Neural cell (in vitro differentiated cells): Measurements from ENCODE around the gene COG7. TPM values are rescaled to one million over a fixed set of nuclear protein-coding genes. Genes with fewer than 3 reads are reported as not detected.

Experiments
- H2AFZ ChIP-seq: fragments of 200-600, 300-800 bp; sonication (generic), shearing (Covaris generic); 2 replicates; pipeline ENCODE4 v1.6.0; 2014; ENCODE audit warnings: low read depth, mild to moderate bottlenecking, antibody characterized with exemption, low read length, moderate library complexity
- H3F3A ChIP-seq: fragments of 200-600 bp; shearing (Covaris generic); 2 replicates; pipeline ENCODE4 v1.6.1; 2016; ENCODE audit warnings: mild to moderate bottlenecking, moderate library complexity, mixed read lengths, antibody characterized with exemption, low read length; ENCODE audit not compliant: insufficient read depth, poor library complexity, severe bottlenecking
- H3K27ac ChIP-seq: fragments of 200-600, 300-800 bp; sonication (generic), shearing (Covaris generic); 2 replicates; pipeline ENCODE4 v1.5.1; 2014; ENCODE audit warnings: mild to moderate bottlenecking, low read length, moderate library complexity
- H3K27me3 ChIP-seq: fragments of 300-800, 200-600 bp; sonication (generic), shearing (Covaris generic); 2 replicates; pipeline ENCODE4 v1.6.0; 2014; ENCODE audit warnings: mild to moderate bottlenecking, low read depth, low read length, moderate library complexity; ENCODE audit not compliant: insufficient read depth
- H3K36me3 ChIP-seq: fragments of 300-800, 200-600 bp; sonication (generic), shearing (Covaris generic); 2 replicates; pipeline ENCODE4 v1.5.1; 2014; ENCODE audit warnings: mild to moderate bottlenecking, antibody characterized with exemption, low read length, moderate library complexity; ENCODE audit not compliant: insufficient read depth
- H3K4me2 ChIP-seq: fragments of 300-800, 200-600 bp; sonication (generic), shearing (Covaris generic); 2 replicates; pipeline ENCODE4 v1.6.0; 2014; ENCODE audit warnings: mild to moderate bottlenecking, low read length
- H3K4me3 ChIP-seq: fragments of 300-800, 200-600 bp; sonication (generic), shearing (Covaris generic); 2 replicates; pipeline ENCODE4 v1.5.1; 2014; ENCODE audit warnings: mild to moderate bottlenecking, low read length, moderate library complexity
- H3K79me2 ChIP-seq: fragments of 200-600 bp; shearing (Covaris generic); replicated peaks from 2 replicates; pipeline ENCODE4 v1.6.0; 2014; ENCODE audit warnings: mild to moderate bottlenecking, low read length, moderate library complexity; ENCODE audit not compliant: insufficient read depth
- H3K9ac ChIP-seq: fragments of 300-800, 200-600 bp; sonication (generic), shearing (Covaris generic); 2 replicates; pipeline ENCODE4 v1.6.1; 2016; ENCODE audit warnings: mild to moderate bottlenecking, low read length, mixed read lengths
- H3K9me2 ChIP-seq: fragments of 200-600 bp; shearing (Covaris generic); 2 replicates; pipeline ENCODE4 v1.6.1; 2016; ENCODE audit warnings: mild to moderate bottlenecking, low read length, mixed read lengths; ENCODE audit not compliant: insufficient read depth
- H3K9me3 ChIP-seq: fragments of 200-600, 300-800 bp; sonication (generic), shearing (Covaris generic); 2 replicates; pipeline ENCODE4 v1.6.1; 2016; ENCODE audit warnings: mild to moderate bottlenecking, mixed run types, low read length, moderate library complexity, mixed read lengths
- H4K20me1 ChIP-seq: fragments of 200-600 bp; shearing (Covaris generic); 2 replicates; pipeline ENCODE4 v1.6.1; 2016; ENCODE audit warnings: mild to moderate bottlenecking, mixed run types; ENCODE audit not compliant: insufficient read depth
- EP300 ChIP-seq: fragments of 450-650 bp; conservative IDR thresholded peaks from 2 replicates; pipeline ENCODE4 v1.6.1; 2014; ENCODE audit warnings: antibody characterized with exemption, mild to moderate bottlenecking, moderate library complexity; ENCODE audit not compliant: poor library complexity, severe bottlenecking
- EZH2 ChIP-seq: fragments of 200-600, 300-800 bp; shearing (Covaris generic), sonication (generic); IDR thresholded peaks from 2 replicates; pipeline ENCODE4 v1.6.1; 2014; ENCODE audit warnings: antibody characterized with exemption, low read length, borderline replicate concordance, mild to moderate bottlenecking; ENCODE audit not compliant: insufficient read depth, poor library complexity, severe bottlenecking
- MXI1 ChIP-seq: fragments of 450-650 bp; conservative IDR thresholded peaks from 2 replicates; pipeline ENCODE4 v1.6.1; 2014; ENCODE audit warnings: antibody characterized with exemption, mild to moderate bottlenecking; ENCODE audit not compliant: poor library complexity, severe bottlenecking
- POLR2AphosphoS5 ChIP-seq: IDR thresholded peaks from 2 replicates; pipeline ENCODE4 v1.6.1; 2012
- RAD21 ChIP-seq: fragments of 450-650 bp; conservative IDR thresholded peaks from 2 replicates; pipeline ENCODE4 v1.6.1; 2014; ENCODE audit warnings: antibody characterized with exemption, mild to moderate bottlenecking, moderate library complexity
- SMC3 ChIP-seq: fragments of 450-650 bp; conservative IDR thresholded peaks from 2 replicates; pipeline ENCODE4 v1.6.1; 2014; ENCODE audit warnings: antibody characterized with exemption, mild to moderate bottlenecking, moderate library complexity; ENCODE audit not compliant: poor library complexity
- TAF1 ChIP-seq: IDR thresholded peaks from 2 replicates; pipeline ENCODE4 v1.6.1; 2012; ENCODE audit warnings: low read depth
- polyA plus RNA-seq: library from polyadenylated mRNA; depleted of rRNA; stranded (reverse); fragments of >200 nt; gene quantifications from 2 replicates; pipeline ENCODE4 v1.2.3, GENCODE V29; 2014
- TF ChIP-seq, protein P1 (sequence below): fragments of 450-650 bp; IDR thresholded peaks from 2 replicates; pipeline ENCODE4 v1.5.1; 2014; ENCODE audit warnings: antibody characterized with exemption, mild to moderate bottlenecking, moderate library complexity; ENCODE audit not compliant: poor library complexity, severe bottlenecking
- TF ChIP-seq, protein P2 (sequence below): IDR thresholded peaks from 2 replicates; pipeline ENCODE4 v1.6.1; 2012; ENCODE audit warnings: borderline replicate concordance

The COG7 gene
- polyA plus RNA-seq, 1 donor from 2014 or later, result 16.2 TPM

DNA sequence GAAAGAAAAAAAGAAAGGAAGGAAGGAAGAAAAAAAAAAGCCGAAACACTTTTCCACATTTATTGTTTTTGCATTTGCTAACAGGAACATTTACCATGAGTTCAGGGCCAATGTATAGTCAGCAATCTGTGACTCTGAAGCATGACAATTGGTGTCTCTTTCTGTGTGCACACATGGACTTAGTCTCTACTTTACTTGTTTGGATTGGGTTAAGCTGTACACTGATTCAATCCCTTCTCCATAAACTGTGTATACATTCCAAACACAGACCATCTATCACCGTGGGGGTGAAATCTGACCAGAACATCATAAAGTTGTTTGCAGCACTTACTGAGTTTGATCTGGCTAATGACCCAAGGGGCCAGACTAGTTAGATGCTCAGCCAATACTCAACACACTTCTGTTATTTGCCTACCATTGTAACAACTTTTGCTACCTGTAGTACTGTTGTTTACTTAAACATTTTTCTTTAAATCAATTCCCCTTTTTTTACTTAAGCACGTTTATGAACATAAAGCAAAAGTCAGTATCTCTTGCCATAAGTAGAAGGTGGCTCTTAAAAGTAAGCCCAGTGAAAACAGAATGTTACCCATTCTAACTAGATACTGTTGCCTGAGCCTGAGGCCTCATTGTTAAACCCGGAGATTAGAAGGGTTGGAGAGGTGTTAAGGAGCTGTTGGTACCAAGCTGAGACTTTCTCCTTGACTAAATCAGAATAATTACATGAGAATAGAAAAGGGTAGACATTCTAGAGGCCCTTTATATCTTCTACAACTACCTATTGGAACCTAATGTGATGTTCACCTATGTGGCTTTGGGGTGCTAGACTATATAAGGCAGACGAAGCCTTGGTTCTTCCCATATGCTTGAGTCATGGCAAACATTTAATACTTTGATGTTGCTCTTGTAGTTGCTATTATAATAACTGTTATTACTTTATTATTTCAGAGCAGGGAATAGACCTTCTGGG, 109.1 kb downstream of the COG7 start:
- no peak overlapping the region for H3K4me3 ChIP-seq
- no peaks in the 10 kb centered on the region for H3K79me2 ChIP-seq
- no peaks in the 10 kb centered on the region for H4K20me1 ChIP-seq
- no peaks in the 10 kb centered on the region for H3K9me3 ChIP-seq
- no peak overlapping the region for H3K4me2 ChIP-seq
- H3K36me3 ChIP-seq, result no peaks in the 10 kb centered on the region
- no peaks in the 10 kb centered on the region for H3K9me2 ChIP-seq
- H3F3A ChIP-seq, result no peaks in the 10 kb centered on the region
- H3K27ac ChIP-seq, result no peak overlapping the region
- no peak overlapping the region for H3K9ac ChIP-seq
- TF ChIP-seq MXI1 (no peak), SMC3 (no peak), TAF1 (no peak), EZH2 (no peak), POLR2AphosphoS5 (no peak), RAD21 (no peak), EP300 (no peak)
- TF ChIP-seq, protein P1, sequence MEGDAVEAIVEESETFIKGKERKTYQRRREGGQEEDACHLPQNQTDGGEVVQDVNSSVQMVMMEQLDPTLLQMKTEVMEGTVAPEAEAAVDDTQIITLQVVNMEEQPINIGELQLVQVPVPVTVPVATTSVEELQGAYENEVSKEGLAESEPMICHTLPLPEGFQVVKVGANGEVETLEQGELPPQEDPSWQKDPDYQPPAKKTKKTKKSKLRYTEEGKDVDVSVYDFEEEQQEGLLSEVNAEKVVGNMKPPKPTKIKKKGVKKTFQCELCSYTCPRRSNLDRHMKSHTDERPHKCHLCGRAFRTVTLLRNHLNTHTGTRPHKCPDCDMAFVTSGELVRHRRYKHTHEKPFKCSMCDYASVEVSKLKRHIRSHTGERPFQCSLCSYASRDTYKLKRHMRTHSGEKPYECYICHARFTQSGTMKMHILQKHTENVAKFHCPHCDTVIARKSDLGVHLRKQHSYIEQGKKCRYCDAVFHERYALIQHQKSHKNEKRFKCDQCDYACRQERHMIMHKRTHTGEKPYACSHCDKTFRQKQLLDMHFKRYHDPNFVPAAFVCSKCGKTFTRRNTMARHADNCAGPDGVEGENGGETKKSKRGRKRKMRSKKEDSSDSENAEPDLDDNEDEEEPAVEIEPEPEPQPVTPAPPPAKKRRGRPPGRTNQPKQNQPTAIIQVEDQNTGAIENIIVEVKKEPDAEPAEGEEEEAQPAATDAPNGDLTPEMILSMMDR, result no peak
- TF ChIP-seq, protein P2, sequence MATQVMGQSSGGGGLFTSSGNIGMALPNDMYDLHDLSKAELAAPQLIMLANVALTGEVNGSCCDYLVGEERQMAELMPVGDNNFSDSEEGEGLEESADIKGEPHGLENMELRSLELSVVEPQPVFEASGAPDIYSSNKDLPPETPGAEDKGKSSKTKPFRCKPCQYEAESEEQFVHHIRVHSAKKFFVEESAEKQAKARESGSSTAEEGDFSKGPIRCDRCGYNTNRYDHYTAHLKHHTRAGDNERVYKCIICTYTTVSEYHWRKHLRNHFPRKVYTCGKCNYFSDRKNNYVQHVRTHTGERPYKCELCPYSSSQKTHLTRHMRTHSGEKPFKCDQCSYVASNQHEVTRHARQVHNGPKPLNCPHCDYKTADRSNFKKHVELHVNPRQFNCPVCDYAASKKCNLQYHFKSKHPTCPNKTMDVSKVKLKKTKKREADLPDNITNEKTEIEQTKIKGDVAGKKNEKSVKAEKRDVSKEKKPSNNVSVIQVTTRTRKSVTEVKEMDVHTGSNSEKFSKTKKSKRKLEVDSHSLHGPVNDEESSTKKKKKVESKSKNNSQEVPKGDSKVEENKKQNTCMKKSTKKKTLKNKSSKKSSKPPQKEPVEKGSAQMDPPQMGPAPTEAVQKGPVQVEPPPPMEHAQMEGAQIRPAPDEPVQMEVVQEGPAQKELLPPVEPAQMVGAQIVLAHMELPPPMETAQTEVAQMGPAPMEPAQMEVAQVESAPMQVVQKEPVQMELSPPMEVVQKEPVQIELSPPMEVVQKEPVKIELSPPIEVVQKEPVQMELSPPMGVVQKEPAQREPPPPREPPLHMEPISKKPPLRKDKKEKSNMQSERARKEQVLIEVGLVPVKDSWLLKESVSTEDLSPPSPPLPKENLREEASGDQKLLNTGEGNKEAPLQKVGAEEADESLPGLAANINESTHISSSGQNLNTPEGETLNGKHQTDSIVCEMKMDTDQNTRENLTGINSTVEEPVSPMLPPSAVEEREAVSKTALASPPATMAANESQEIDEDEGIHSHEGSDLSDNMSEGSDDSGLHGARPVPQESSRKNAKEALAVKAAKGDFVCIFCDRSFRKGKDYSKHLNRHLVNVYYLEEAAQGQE, result no peak
- no peaks in the 10 kb centered on the region for H3K27me3 ChIP-seq
- H2AFZ ChIP-seq, result no peak overlapping the region

DNA sequence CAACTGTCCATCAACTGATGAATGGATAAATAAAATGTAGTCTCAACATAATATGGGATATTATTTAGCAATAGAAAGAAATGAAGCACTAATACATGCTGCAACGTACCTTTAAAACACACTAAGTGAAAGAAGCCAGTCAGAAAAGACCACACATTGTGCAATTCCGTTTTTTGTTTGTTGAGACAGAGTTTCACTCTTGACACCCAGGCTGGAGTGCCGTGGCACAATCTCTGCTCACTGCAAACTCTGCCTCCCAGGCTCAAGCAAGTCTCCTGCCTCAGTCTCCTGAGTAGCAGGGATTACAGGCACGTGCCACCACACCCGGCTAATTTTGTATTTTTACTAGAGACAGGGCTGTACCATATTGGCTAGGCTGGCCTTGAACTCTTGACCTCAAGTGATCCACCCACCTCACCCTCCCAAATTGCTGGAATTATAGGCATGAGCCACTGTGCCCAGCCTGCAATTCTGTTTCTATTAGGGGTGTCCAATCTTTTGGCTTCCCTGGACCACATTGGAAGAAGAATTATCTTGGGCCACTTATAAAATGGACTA, 110.8 kb downstream of the COG7 start:
- Histone ChIP-seq H3K9ac (no peak overlapping the region), H3K4me3 (no peak overlapping the region), H3K4me2 (no peak overlapping the region), H3K79me2 (no peaks in the 10 kb centered on the region), H3K27ac (no peak overlapping the region), H3K9me2 (no peaks in the 10 kb centered on the region), H3K36me3 (no peaks in the 10 kb centered on the region), H3K27me3 (no peaks in the 10 kb centered on the region), H2AFZ (no peak overlapping the region), H3F3A (no peaks in the 10 kb centered on the region), H4K20me1 (no peaks in the 10 kb centered on the region), H3K9me3 (no peaks in the 10 kb centered on the region)
- no peak for TF ChIP-seq EP300
- no peak for TF ChIP-seq EZH2
